HEK293 (cell line): ENCODE data around the gene EIF2S3.
A peak's percentile ranks its signal among the peaks of the same experiment; 100 is the strongest.

Experiments
- CTCF ChIA-PET: fragments of 350-600 bp; formaldehyde crosslinking; extraction: SDS; loops from one replicate; lab custom pipeline; 2021; ENCODE audit warnings: antibody characterized with exemption; lab: Yijun Ruan, JAX
- POLR2A ChIA-PET: fragments of 300-600 bp; formaldehyde crosslinking; extraction: SDS; loops from one replicate; lab custom pipeline; 2020; ENCODE audit warnings: antibody characterized with exemption, inconsistent platforms; lab: Yijun Ruan, JAX
- H3K27ac ChIP-seq: fragments of 200-500 bp; sonication (Bioruptor generic); 2 replicates; pipeline ENCODE4 v1.5.1; 2014; ENCODE audit warnings: low read depth, low read length, control low read depth, inconsistent platforms; ENCODE audit errors: extremely low read depth
- H3K36me3 ChIP-seq, 2 experiments: fragments of 200-500 bp in 1 of 2; sonication (Bioruptor generic) in 1 of 2; 1 replicate in 1 of 2; 2 replicates in 1 of 2; pipeline ENCODE4 v1.5.1; 2014 to 2017; ENCODE audit warnings: inconsistent platforms in 2 of 2, low read length in 2 of 2; ENCODE audit not compliant: control insufficient read depth in 2 of 2, insufficient read depth in 1 of 2
- H3K4me1 ChIP-seq: fragments of 200-500 bp; sonication (Bioruptor generic); 2 replicates; pipeline ENCODE4 v1.5.1; 2014; ENCODE audit warnings: mild to moderate bottlenecking, low read length, inconsistent platforms; ENCODE audit not compliant: control insufficient read depth, insufficient read depth
- H3K4me3 ChIP-seq: 2 replicates; pipeline ENCODE4 v1.5.1; 2011; ENCODE audit warnings: low read depth, mild to moderate bottlenecking, control low read depth, low read length, moderate library complexity
- H3K9me3 ChIP-seq: fragments of 200-500 bp; sonication (Bioruptor generic); 2 replicates; pipeline ENCODE4 v1.5.1; 2014; ENCODE audit warnings: low read depth, low read length, inconsistent platforms; ENCODE audit not compliant: control insufficient read depth, insufficient read depth
- EGR2 ChIP-seq: fragments of 450-650 bp; formaldehyde crosslinking; IDR thresholded peaks from 2 replicates; pipeline ENCODE4 v1.5.1; 2016; ENCODE audit warnings: low read depth, missing biosample characterization, missing genetic modification characterization
- FEZF1 ChIP-seq: fragments of 450-650 bp; formaldehyde crosslinking; IDR thresholded peaks from 2 replicates; pipeline ENCODE4 v1.5.1; 2016; ENCODE audit warnings: missing biosample characterization, missing genetic modification characterization
- HOXD13 ChIP-seq: sonication (generic); formaldehyde crosslinking; IDR thresholded peaks from 2 replicates; pipeline ENCODE4 v1.8.0; 2022; ENCODE audit warnings: missing genetic modification reagents, borderline replicate concordance
- IKZF3 ChIP-seq: fragments of 450-650 bp; IDR thresholded peaks from 2 replicates; pipeline ENCODE4 v1.5.0; 2018; ENCODE audit warnings: missing biosample characterization, mild to moderate bottlenecking, missing genetic modification characterization, moderate library complexity
- OSR2 ChIP-seq: fragments of 450-650 bp; formaldehyde crosslinking; IDR thresholded peaks from 2 replicates; pipeline ENCODE4 v1.5.1; 2016; ENCODE audit warnings: missing biosample characterization, missing genetic modification characterization
- OVOL3 ChIP-seq: fragments of 450-650 bp; formaldehyde crosslinking; IDR thresholded peaks from 2 replicates; pipeline ENCODE4 v1.5.1; 2016; ENCODE audit warnings: missing biosample characterization, missing genetic modification characterization
- SCRT1 ChIP-seq: fragments of 450-650 bp; formaldehyde crosslinking; IDR thresholded peaks from 2 replicates; pipeline ENCODE4 v1.5.1; 2016; ENCODE audit warnings: missing biosample characterization, missing genetic modification characterization, borderline replicate concordance
- TRIM28 ChIP-seq: IDR thresholded peaks from 2 replicates; pipeline ENCODE4 v1.6.1; 2011; ENCODE audit warnings: low read length, control low read depth, borderline replicate concordance
- WT1 ChIP-seq: fragments of 450-650 bp; formaldehyde crosslinking; IDR thresholded peaks from 2 replicates; pipeline ENCODE4 v1.5.1; 2016; ENCODE audit warnings: missing biosample characterization, missing genetic modification characterization
- ZBTB17 ChIP-seq: fragments of 450-650 bp; formaldehyde crosslinking; IDR thresholded peaks from 2 replicates; pipeline ENCODE4 v1.5.1; 2016; ENCODE audit warnings: missing biosample characterization, missing genetic modification characterization
- ZBTB20 ChIP-seq: fragments of 450-650 bp; formaldehyde crosslinking; IDR thresholded peaks from 2 replicates; pipeline ENCODE4 v1.5.1; 2016; ENCODE audit warnings: missing biosample characterization, missing genetic modification characterization
- ZBTB6 ChIP-seq: fragments of 450-650 bp; formaldehyde crosslinking; IDR thresholded peaks from 2 replicates; pipeline ENCODE4 v1.5.1; 2017; ENCODE audit warnings: missing biosample characterization, missing genetic modification characterization
- ZNF121 ChIP-seq: fragments of 450-650 bp; formaldehyde crosslinking; IDR thresholded peaks from 2 replicates; pipeline ENCODE4 v1.5.1; 2016; ENCODE audit warnings: missing biosample characterization, missing genetic modification characterization
- ZNF138 ChIP-seq: fragments of 450-650 bp; formaldehyde crosslinking; IDR thresholded peaks from 2 replicates; pipeline ENCODE4 v1.5.1; 2016; ENCODE audit warnings: missing biosample characterization, missing genetic modification characterization, borderline replicate concordance
- ZNF501 ChIP-seq: fragments of 450-650 bp; formaldehyde crosslinking; IDR thresholded peaks from 2 replicates; pipeline ENCODE4 v1.5.1; 2016; ENCODE audit warnings: missing biosample characterization, missing genetic modification characterization
- ZNF645 ChIP-seq: fragments of 450-650 bp; formaldehyde crosslinking; IDR thresholded peaks from 2 replicates; pipeline ENCODE4; 2016; ENCODE audit warnings: missing biosample characterization, missing genetic modification characterization
- ZNF776 ChIP-seq: fragments of 450-650 bp; formaldehyde crosslinking; IDR thresholded peaks from 2 replicates; pipeline ENCODE4 v1.5.0; 2017; ENCODE audit warnings: missing biosample characterization, missing genetic modification characterization, borderline replicate concordance
- TF ChIP-seq, protein P1 (sequence below): fragments of 450-650 bp; formaldehyde crosslinking; IDR thresholded peaks from 2 replicates; pipeline ENCODE4 v1.5.1; 2016; ENCODE audit warnings: missing biosample characterization, missing genetic modification characterization
- TF ChIP-seq, protein P2 (sequence below): fragments of 450-650 bp; formaldehyde crosslinking; IDR thresholded peaks from 2 replicates; pipeline ENCODE4 v1.5.1; 2016; ENCODE audit warnings: missing biosample characterization, missing genetic modification characterization

EIF2S3 gene

GRCh38 chrX:24098932-24099331 is 44.2 kb downstream of the EIF2S3 start (continued):
- TF ChIP-seq SCRT1 (tag by site-specific recombination) (no peak), FEZF1 (peak; percentile 64), ZBTB6 (tag by site-specific recombination) (no peak), WT1 (tag by site-specific recombination) (no peak)
- TF ChIP-seq, protein P1, sequence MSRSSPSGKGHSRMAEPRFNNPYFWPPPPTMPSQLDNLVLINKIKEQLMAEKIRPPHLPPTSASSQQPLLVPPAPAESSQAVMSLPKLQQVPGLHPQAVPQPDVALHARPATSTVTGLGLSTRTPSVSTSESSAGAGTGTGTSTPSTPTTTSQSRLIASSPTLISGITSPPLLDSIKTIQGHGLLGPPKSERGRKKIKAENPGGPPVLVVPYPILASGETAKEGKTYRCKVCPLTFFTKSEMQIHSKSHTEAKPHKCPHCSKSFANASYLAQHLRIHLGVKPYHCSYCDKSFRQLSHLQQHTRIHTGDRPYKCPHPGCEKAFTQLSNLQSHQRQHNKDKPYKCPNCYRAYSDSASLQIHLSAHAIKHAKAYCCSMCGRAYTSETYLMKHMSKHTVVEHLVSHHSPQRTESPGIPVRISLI (tag by site-specific recombination) = 0 out of 2 replicates have a peak, but pooled peaks have one; percentile 13
- TF ChIP-seq, protein P2, sequence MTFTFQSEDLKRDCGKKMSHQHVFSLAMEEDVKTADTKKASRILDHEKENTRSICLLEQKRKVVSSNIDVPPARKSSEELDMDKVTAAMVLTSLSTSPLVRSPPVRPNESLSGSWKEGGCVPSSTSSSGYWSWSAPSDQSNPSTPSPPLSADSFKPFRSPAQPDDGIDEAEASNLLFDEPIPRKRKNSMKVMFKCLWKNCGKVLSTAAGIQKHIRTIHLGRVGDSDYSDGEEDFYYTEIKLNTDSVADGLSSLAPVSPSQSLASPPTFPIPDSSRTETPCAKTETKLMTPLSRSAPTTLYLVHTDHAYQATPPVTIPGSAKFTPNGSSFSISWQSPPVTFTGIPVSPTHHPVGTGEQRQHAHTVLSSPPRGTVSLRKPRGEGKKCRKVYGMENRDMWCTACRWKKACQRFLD (tag by site-specific recombination) = no peak

DNA sequence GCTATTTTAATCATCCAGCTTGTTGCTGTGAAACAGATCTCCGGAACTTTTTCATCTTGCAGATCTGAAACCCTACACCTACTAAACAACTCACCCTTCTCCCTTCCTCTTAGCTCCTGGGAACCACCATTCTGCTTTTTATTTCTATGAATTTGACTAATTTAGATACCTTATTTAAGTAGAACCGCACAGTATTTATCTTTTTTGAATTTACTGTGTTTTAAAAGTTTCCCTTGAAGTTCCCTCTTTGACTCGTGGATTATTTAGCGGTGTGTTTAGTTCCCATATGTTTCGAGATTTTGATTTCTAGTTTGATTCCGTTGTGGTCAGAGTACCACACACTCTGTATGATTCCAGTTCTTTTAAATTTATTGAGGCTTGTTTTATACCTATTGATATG is 44.6 kb downstream of the EIF2S3 start:
- Histone ChIP-seq H3K4me3 (no peak overlapping the region), H3K27ac (no peak overlapping the region), H3K9me3 (no peaks in the 10 kb centered on the region), H3K36me3 (no peaks in the 10 kb centered on the region), H3K4me1 (peaks cover 27% of the 10 kb centered on the region)
- TF ChIP-seq ZBTB20 (tag by site-specific recombination) (peak; percentile 41; the same call in 1 of the 2 replicates), TRIM28 (no peak)
- TF ChIP-seq, protein P2 (tag by site-specific recombination) = no peak
- ChIA-PET CTCF (interaction anchor here (0.5 to 1.2 kb wide), 3 partner anchors 10 to 45 kb away, joined by 3 to 5 read pairs (median 3); partner anchors contain the start of gene EIF2S3), POLR2A (interaction anchor here (1.0 kb wide), 1 partner anchor 66 kb away, joined by 4 read pairs; no protein-coding TSS in a partner anchor)

DNA sequence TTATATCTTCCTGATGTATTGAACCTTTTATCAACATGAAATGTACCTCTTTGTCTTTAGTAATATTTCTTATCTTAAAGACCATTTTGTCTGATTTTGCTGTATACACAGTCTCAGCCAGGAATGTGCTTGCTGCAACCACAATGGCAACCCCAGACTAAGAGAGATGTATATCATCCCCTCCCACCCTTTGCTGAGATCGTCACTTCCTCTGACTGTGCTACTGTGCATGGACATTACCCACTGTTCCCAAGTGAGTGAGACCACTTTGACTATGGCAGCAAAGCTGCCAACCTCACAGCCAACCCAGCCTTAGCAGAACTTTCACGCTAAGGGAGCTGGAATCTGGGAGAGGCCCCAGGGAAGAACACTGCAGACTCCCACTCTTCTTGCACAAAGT is 46.0 kb downstream of the EIF2S3 start:
- POLR2A ChIA-PET = no interaction called here
- no peaks in the 10 kb centered on the region for H3K9me3 ChIP-seq
- H3K27ac ChIP-seq = no peak overlapping the region; the same call in 1 of the 2 replicates
- H3K4me3 ChIP-seq = no peak overlapping the region
- CTCF ChIA-PET = interaction anchor here (0.6 kb wide), 1 partner anchor 53 kb away, joined by 4 read pairs; no protein-coding TSS in a partner anchor
- no peaks in the 10 kb centered on the region for H3K36me3 ChIP-seq
- peaks cover 27% of the 10 kb centered on the region for H3K4me1 ChIP-seq
- TF ChIP-seq ZNF501 = no peak
- 0 out of 2 replicates have a peak, but pooled peaks have one; percentile 37 for TF ChIP-seq ZBTB20 (tag by site-specific recombination)
- peak; percentile 33; the same call in 1 of the 2 replicates for TF ChIP-seq OSR2 (tag by site-specific recombination)

DNA sequence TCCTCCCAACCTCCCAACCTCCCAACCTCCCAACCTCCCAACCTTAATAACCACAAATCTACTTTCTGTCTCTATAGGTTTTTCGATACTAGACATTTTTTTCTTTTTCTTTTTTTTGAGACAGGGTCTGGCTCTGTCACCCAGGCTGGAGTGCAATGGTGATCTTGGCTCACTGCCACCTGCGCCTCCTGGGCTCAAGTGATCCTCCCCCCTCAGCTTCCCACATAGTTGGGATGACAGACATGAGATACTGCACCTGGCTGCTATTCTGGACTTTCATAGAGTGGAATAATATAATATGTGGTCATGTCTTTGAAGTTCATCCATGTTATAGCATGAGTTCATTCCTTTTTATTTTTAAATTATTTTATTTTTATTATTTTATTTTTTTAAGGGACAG is 55.3 kb downstream of the EIF2S3 start:
- Histone ChIP-seq H3K4me3 (no peak overlapping the region), H3K27ac (no peak overlapping the region), H3K9me3 (no peaks in the 10 kb centered on the region), H3K36me3 (no peaks in the 10 kb centered on the region), H3K4me1 (peaks cover 11% of the 10 kb centered on the region; the same call in 1 of the 2 replicates)
- ChIA-PET POLR2A (interaction anchor here (1.0 to 1.3 kb wide), 2 partner anchors 9 to 36 kb away, joined by 3 read pairs; no protein-coding TSS in a partner anchor), CTCF (interaction anchor here (0.6 to 1.8 kb wide), 3 partner anchors 11 to 56 kb away, joined by 3 read pairs; no protein-coding TSS in a partner anchor)
- TF ChIP-seq ZNF776 (tag by site-specific recombination) = no peak
- TF ChIP-seq ZNF645 = no peak
- TF ChIP-seq ZBTB17 = peak; percentile 25; the same call in 1 of the 2 replicates
- TF ChIP-seq IKZF3 (tag by site-specific recombination) = no peak
- no peak for TF ChIP-seq HOXD13 (CRISPR knock-in tag)
- no peak for TF ChIP-seq ZNF138
- TF ChIP-seq OVOL3 (tag by site-specific recombination) = no peak
- TF ChIP-seq EGR2 (tag by site-specific recombination) = 0 out of 2 replicates have a peak, but pooled peaks have one; percentile 33
- TF ChIP-seq ZNF121 (tag by site-specific recombination) = no peak
